ENCODE measurements around the gene OSBPL9. TPM values are rescaled to one million over a fixed set of nuclear protein-coding genes. Genes with fewer than 3 reads are reported as not detected.

The OSBPL9 gene
- total RNA-seq, 1 experiment from 2014 or later, result 67.6 TPM

DNA sequence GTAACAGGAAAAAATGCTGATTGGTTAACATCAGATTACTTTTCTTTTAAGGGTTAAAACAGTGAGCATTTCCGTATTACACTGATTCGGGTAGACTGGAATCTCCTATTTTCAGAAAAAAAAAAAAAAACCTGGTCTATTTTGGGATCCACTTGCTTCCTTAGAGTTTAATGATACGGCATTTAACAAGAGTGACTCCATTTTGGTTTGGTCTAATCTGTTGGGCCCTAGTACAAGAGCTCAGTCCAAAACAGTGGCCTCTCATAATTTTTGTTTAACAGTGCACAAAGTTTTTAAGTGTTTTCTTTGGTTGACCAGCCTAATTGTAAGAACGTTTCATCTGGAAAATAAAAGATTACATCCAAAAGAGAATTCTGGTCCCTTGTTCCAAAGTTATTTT is 141.4 kb downstream of the OSBPL9 start:
- Mint-ChIP-seq H3K36me3 (ENCODE audit: insufficient read depth, unreplicated experiment) (peaks cover 14% of the 10 kb centered on the region), H3K27ac (ENCODE audit: unreplicated experiment) (no peak overlapping the region), H3K27me3 (ENCODE audit: unreplicated experiment) (no peaks in the 10 kb centered on the region), H3K4me3 (ENCODE audit: low read depth, unreplicated experiment) (no peak overlapping the region), H3K9me3 (ENCODE audit: low read depth, unreplicated experiment) (no peaks in the 10 kb centered on the region), H3K4me1 (ENCODE audit: low read depth, unreplicated experiment) (no peaks in the 10 kb centered on the region)
- BruUV-seq (replicated peaks), result no TSS peak
- intact Hi-C loops (cut with micrococcal nuclease; ENCODE audit: unreplicated experiment), result no loop called here
- DNase-seq, result no peak
- TF ChIP-seq, protein P1, sequence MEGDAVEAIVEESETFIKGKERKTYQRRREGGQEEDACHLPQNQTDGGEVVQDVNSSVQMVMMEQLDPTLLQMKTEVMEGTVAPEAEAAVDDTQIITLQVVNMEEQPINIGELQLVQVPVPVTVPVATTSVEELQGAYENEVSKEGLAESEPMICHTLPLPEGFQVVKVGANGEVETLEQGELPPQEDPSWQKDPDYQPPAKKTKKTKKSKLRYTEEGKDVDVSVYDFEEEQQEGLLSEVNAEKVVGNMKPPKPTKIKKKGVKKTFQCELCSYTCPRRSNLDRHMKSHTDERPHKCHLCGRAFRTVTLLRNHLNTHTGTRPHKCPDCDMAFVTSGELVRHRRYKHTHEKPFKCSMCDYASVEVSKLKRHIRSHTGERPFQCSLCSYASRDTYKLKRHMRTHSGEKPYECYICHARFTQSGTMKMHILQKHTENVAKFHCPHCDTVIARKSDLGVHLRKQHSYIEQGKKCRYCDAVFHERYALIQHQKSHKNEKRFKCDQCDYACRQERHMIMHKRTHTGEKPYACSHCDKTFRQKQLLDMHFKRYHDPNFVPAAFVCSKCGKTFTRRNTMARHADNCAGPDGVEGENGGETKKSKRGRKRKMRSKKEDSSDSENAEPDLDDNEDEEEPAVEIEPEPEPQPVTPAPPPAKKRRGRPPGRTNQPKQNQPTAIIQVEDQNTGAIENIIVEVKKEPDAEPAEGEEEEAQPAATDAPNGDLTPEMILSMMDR (IDR thresholded peaks at IDR 0.05; ENCODE audit: unreplicated experiment), result no peak
- CTCF ChIA-PET, result interaction anchor here (0.6 kb wide), 1 partner anchor 12 kb away, joined by 3 read pairs; no protein-coding TSS in a partner anchor

- H3K9me3 Mint-ChIP-seq (ENCODE audit: low read depth, unreplicated experiment), result no peaks in the 10 kb centered on the region
- DNase-seq, result no peak
- TF ChIP-seq, protein P1 (IDR thresholded peaks at IDR 0.05; ENCODE audit: unreplicated experiment), result no peak
- CTCF ChIA-PET, result interaction anchor here (0.6 to 0.7 kb wide), 2 partner anchors 56 to 389 kb away, joined by 4 read pairs; no protein-coding TSS in a partner anchor
- H3K4me3 Mint-ChIP-seq (ENCODE audit: low read depth, unreplicated experiment), result no peak overlapping the region
- peaks cover 9% of the 10 kb centered on the region for H3K36me3 Mint-ChIP-seq (ENCODE audit: insufficient read depth, unreplicated experiment)
- intact Hi-C loops (cut with micrococcal nuclease; ENCODE audit: unreplicated experiment), result no loop called here
- no peaks in the 10 kb centered on the region for H3K4me1 Mint-ChIP-seq (ENCODE audit: low read depth, unreplicated experiment)
- H3K27me3 Mint-ChIP-seq (ENCODE audit: unreplicated experiment), result no peaks in the 10 kb centered on the region
- no peak overlapping the region for H3K27ac Mint-ChIP-seq (ENCODE audit: unreplicated experiment)
- BruUV-seq (replicated peaks), result no TSS peak
Measured at GRCh38 chr1:51760872-51761271, 144.0 kb downstream of the OSBPL9 start.

DNA sequence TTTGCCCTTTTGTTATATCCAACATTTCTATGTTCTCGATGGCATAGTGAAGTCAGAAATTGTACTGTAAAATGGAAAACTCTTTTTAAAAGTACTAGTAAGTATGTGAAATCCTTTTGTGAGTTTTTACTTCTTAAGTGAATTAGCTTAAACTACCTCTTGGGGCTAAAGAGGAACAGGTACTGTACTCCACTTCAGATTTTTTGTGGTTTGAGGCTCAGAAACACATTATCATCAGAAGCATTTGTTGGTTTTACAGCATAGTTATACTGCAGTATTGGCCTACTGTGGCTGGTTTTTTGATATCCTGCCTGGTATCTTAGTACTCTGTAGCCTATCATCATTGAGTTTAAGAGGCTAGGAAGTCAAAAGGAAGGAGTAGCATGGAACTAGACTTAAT is 144.5 kb downstream of the OSBPL9 start:
- H3K27me3 Mint-ChIP-seq (ENCODE audit: unreplicated experiment), result no peaks in the 10 kb centered on the region
- no peak overlapping the region for H3K27ac Mint-ChIP-seq (ENCODE audit: unreplicated experiment)
- intact Hi-C loops (cut with micrococcal nuclease; ENCODE audit: unreplicated experiment), result no loop called here

DNA sequence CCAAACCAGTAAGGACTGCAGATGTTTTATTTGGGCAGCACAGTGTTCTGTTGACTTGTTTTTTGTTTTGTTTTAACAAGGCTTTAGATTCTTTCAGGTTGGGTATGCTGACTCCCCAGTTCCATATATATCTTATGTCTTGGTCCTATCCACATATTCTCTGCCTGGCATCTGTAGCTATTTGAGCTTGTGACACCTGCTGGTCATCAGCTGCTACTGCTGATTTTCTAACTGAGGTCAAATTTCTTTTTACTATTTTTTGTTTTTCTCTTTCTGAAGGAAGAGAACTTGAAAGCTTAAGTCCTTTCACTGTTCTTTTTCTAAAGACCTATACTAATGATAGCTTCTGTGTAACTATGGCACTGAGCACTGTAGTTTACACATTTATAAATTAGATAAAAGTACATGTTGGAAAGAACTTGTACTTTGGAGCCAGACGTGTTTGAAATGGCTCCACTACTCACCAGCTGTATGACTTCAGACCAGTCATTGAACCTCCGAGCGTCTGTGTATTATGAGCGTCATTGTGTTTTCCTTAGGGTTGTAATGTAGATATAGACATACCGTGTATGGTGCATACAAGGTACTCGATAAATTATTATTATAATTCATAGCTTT is 152.2 kb downstream of the OSBPL9 start:
- Mint-ChIP-seq H3K4me1 (ENCODE audit: low read depth, unreplicated experiment) (peaks cover 9% of the 10 kb centered on the region), H3K36me3 (ENCODE audit: insufficient read depth, unreplicated experiment) (peaks cover 36% of the 10 kb centered on the region), H3K9me3 (ENCODE audit: low read depth, unreplicated experiment) (no peaks in the 10 kb centered on the region), H3K4me3 (ENCODE audit: low read depth, unreplicated experiment) (no peak overlapping the region), H3K27ac (ENCODE audit: unreplicated experiment) (peak overlapping the region; percentile 47), H3K27me3 (ENCODE audit: unreplicated experiment) (no peaks in the 10 kb centered on the region)
- CTCF ChIA-PET, result interaction anchor here (0.6 to 1.5 kb wide), 8 partner anchors 79 to 1206 kb away, joined by 3 to 10 read pairs (median 4); no protein-coding TSS in a partner anchor
- intact Hi-C loops (cut with micrococcal nuclease; ENCODE audit: unreplicated experiment), result loop anchor here (1.0 to 2.0 kb wide), 3 partner anchors 112 to 200 kb away; no protein-coding TSS in a partner anchor
- peak; percentile 13 for DNase-seq
- TF ChIP-seq, protein P1 (IDR thresholded peaks at IDR 0.05; ENCODE audit: unreplicated experiment), result peak; percentile 73
- BruUV-seq (replicated peaks), result no TSS peak

More for the DNA sequence above, 144.5 kb downstream of the OSBPL9 start:
- DNase-seq, result no peak
- Mint-ChIP-seq H3K36me3 (ENCODE audit: insufficient read depth, unreplicated experiment) (peaks cover 11% of the 10 kb centered on the region), H3K4me1 (ENCODE audit: low read depth, unreplicated experiment) (no peaks in the 10 kb centered on the region), H3K9me3 (ENCODE audit: low read depth, unreplicated experiment) (no peaks in the 10 kb centered on the region), H3K4me3 (ENCODE audit: low read depth, unreplicated experiment) (no peak overlapping the region)
- CTCF ChIA-PET, result interaction anchor here (0.6 to 0.7 kb wide), 2 partner anchors 56 to 389 kb away, joined by 4 read pairs; no protein-coding TSS in a partner anchor
- no TSS peak for BruUV-seq (replicated peaks)
- TF ChIP-seq, protein P1 (IDR thresholded peaks at IDR 0.05; ENCODE audit: unreplicated experiment), result no peak

All from Calu3 (cell line).